ENCODE data around the gene TMEM179B.
A peak's percentile ranks its signal among the peaks of the same experiment; 100 is the strongest.
"Not testable (repeated sequence)": the region's sequence is repeated elsewhere in the genome, so short reads cannot be mapped to it uniquely, and the experiment has no call there.

Gene TMEM179B

DNA sequence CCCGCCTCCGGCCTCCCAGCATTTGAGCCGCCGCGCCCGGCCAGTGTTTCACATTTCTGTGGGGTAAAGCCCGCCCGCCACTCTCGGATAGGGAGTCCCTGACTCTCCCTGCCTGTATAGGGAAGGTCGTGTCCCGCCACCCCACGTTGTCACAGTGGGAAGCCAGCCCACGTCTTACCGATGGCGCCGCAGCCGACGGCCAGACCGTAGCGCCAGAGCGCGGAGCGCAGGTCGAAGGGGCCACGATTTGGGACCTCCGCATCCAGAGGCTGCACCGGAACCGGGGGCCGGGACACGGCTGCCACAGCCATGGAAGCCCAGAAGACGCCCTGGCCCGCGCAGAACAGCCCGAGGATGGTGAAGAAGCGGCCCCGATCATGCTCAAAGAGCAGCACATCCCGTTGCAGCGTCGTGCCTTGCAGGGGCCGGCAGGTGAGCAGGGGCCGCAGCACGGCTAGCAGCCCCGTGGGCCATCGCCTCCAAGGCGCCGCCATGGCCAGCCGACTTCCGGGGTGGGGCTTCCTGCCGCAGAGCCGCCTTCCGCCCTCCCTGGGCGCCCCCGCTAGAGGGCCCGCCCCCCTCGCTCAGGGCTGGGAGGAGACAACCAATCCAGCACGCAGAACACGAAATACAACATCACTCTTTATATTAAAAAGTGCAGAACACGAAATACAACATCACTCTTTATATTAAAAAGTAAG lies 4.4 kb downstream of the TMEM179B start, which contains the start of gene TMEM223:
TMEM223 (minus strand) TSS at position 506 of the 701 bp plus-strand sequence; CDS start at position 494, 12 bp downstream.
- peak; percentile 90 for DNase-seq

DNA sequence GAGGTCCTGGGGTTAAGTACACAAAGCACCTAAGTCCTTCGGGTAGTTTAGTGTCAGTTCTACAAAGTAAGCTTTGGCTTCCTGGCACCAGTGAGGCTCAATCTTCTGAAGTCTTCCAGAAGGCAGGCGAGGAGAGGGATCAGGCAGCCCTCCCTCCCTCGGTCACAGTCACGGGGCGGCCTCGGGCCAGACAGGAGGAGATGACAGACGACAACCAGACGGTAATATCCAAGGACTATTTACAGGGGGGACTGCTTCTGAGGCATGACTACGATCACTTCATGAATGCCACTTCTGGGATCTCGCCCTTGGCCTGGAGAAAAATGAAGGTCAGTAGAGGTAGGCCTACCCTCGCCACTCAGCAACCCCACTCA lies 5.0 kb downstream of the TMEM179B start:
- no peak for DNase-seq

GRCh38 chr11:62794201-62794775 lies 7.1 kb downstream of the TMEM179B start:
- DNase-seq: no peak

GRCh38 chr11:62796281-62796680 lies 9.1 kb downstream of the TMEM179B start:
- DNase-seq: no peak

DNA sequence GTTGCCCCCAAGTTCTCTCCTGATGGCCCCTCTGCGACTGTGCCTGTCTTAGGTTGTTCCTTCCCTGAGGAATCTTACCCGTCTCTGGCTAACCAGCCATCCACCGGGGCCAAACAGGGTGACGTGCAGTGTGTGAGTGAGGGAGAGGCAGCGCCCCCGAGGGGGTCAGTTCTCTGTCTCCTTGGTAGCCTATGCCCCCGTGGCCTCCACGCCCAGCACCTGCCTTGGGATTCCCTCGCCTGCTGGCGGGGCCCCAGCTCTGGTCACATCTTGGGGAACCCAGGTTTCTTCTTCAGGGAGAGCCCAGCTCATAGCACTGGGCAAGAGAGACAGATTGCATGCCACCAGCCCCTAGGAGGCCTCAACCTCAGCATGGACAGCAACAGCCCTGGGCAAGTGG lies 12.3 kb downstream of the TMEM179B start:
- no peak for DNase-seq

DNA sequence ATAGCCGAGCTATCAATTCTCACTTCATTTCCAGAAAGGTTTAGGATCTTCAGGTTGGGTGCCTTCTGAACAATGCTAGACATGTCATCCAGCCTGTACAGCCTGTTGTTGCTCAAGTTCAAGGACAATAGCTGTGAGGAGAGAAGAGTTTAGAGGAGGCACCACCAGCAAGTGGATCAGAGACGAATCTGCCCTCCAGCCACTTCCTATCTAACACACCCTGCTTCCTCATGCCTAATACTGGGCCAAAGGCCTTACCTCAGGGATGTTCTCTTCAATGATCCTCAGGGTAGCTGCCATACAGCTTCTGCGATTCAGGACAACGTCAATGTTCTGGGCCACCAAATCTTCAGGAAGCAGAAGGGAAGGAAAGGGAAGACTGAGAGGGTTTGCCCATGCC lies 13.9 kb downstream of the TMEM179B start:
- DNase-seq: no peak

- no peak for DNase-seq
Measured at GRCh38 chr11:62804310-62805075, 17.3 kb downstream of the TMEM179B start.

DNA sequence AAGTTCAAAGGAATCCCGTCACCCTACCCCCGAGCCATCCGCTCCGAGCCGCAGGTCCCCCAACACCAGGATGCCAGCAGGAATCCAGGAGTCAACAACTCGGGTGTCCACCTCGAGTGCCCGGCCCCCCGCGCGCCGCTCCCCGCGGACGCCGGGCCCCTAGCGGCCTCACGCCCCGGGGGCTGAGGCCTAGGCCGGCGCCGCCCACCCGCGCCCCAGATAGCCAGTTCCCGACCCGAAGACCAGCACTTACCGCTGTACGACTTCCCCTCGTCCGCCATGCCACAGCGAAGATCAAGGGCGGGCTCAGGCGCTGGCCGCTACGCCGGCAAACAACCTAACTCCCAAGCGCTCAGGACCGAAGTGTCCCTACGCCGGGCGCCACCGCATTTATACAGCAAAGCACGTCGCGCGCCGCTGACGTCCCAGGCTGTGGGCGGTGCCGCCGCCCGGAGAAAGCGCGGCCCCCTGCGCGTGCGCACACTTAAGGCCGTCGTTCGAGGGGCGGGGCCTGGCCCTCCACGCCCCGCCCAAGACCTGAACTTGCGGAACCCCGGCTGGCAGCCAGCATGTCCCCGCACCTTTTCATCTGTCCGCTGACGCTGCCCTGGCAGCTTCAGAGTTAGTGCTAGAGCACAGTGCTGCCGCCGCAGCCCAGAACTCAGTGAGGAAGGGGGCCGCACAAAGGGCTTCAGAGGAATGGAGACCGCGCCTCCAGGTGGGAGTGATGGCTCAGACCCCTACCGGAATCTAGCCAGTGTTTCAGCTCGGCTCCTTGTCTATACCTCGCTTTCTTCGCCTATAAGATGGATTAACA lies 18.1 kb downstream of the TMEM179B start, which contains the start of gene NXF1:
NXF1 (minus strand) TSS at position 365 of the 817 bp plus-strand sequence; CDS start at position 281, 84 bp downstream.
- DNase-seq: peak; percentile 94

GRCh38 chr11:62805961-62806441 lies 18.8 kb downstream of the TMEM179B start:
- DNase-seq: no peak

- peak; percentile 16 for DNase-seq
Measured at GRCh38 chr11:62806611-62807121, 19.5 kb downstream of the TMEM179B start.

DNA sequence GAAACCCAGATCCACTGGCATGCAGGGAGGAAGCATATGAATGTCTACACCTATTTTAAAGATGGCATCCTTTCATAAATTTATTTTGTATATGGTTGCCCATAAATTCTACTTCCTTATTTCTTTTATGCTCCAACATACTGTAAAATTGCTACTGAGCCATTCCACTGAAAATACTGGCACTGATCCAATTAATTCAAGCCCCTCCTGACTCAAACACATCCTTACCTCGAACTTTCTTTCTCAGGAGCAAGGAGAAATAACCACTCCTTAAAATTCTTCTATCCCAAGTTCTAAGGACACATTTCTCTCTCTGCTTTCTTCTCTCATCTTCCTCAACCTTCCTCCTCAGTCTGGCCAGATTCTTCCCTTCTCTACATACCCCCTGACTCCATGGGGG lies 23.5 kb downstream of the TMEM179B start:
- no peak for DNase-seq

DNA sequence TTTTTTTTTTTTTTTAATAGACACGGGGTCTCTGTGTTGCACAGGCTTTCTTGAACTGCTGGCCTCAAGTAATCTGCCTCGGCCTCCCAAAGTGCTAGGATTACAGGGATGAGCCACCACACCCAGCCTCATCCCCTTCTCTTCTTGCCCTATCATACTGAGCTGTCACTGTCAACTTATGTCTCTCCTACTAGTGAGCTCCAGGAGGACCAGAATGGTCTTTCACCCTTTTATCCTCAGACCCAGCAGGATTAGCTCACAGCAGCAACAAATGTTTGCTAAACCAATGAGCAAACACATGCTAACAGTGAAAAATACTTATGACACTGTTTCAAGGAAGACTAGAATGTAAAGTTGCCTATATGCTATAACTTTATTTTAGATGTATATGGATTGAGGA lies 24.5 kb downstream of the TMEM179B start:
- no peak for DNase-seq

- DNase-seq: no peak
Measured at GRCh38 chr11:62816557-62816956, 29.4 kb downstream of the TMEM179B start.

GRCh38 chr11:62817129-62817528 lies 29.9 kb downstream of the TMEM179B start:
- no peak for DNase-seq

- DNase-seq: no peak
Measured at GRCh38 chr11:62823677-62824076, 36.5 kb downstream of the TMEM179B start.

- not testable (repeated sequence) for DNase-seq
Measured at GRCh38 chr11:62828130-62828529, 40.9 kb downstream of the TMEM179B start.

GRCh38 chr11:62830904-62831519 lies 43.8 kb downstream of the TMEM179B start:
- peak; percentile 63 for DNase-seq

- peak; percentile 98 for DNase-seq
Measured at GRCh38 chr11:62831520-62832335, 44.5 kb downstream of the TMEM179B start, which contains the start of gene STX5. Gene STX5, minus strand, starts transcription at chr11:62832051. Its CDS starts 808 bp downstream, at chr11:62831243.

DNA sequence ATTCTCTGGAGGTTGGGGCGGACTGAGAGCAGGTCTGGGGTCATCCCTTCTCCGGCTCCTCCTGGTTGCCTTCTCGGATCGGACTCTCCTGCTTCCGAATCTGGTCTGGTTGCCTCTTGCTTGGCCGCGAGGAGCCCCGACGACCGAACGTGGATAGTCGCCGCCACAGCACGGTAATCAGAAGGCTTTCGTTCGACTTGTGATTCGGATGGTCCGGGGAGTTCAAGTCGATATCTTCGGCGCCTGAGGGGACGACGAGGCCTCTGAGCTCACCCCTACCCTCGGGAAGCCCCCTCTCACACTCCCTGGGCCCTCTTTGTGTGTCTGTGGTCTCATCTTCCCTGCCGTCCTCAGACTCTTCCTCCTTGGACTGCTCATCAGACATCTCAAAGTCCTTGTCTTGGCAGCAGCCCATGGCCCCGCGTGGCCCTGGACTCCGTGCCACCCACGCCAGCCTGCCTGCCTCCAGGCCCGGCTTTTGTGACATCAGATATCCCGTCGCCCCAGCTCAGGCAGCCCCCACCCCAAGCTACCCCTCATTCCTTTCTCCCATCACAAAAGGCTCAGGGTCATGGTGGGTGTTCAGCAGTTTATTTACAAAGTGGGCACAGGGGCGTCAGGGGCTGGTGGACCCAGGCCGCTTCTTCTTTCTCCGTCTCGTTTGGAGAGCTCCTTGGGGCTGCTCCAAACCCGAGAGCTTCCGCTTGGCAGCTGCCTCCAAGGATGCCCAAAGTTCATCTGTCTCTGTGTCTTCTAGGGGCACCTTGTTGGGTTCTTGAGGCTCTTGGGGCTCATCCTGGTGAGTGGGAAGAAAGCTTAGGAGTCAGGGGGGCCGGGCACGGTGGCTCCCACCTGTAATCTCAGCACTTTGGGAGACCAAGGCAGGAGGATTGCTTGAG lies 45.4 kb downstream of the TMEM179B start, which contains the start of gene TEX54:
TEX54 (minus strand) TSS at position 506 of the 899 bp plus-strand sequence.
- no peak for DNase-seq

DNA sequence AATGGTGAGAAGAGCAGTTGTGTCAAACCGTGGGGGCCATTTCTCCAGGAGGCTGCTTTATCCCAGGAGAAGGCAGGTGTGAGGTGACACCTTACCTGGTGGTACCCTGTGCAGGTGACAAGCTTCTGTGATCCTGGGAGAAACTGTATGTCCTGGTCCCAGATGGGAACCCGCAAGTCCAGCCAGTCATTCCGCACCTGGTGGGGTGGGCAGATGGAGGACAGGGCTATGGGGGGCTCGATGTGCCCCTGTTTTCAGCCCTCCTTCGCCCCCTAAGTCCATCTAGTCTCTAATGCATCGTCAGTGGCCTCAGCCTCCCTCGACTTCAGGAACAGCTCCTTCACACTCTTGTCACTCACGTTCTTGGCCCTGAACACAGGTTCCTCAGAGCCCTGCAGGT lies 48.1 kb downstream of the TMEM179B start:
- no peak for DNase-seq
